ENCODE data around the gene TNKS2.

GRCh38 chr10:91883549-91884444 lies 85.6 kb downstream of the TNKS2 start:
- TF ChIP-seq CTCF (IDR thresholded peaks at IDR 0.05; ENCODE audit: insufficient read depth, low read length, poor library complexity, severe bottlenecking) (no peak), EZH2phosphoT487 (conservative IDR thresholded peaks at IDR 0.05; ENCODE audit: low read length) (no peak)

All from SU-DHL-6 (cell line).